GM20000 (cell line): Measurements from ENCODE around the gene BMPR1A.

ENCODE experiments used
- DNase-seq: peaks from one replicate; pipeline ENCODE4 v3.0.0; 2012; ENCODE audit warnings: low spot score
- CTCF ChIP-seq: IDR thresholded peaks from 2 replicates; pipeline ENCODE4 v1.5.1; 2012; ENCODE audit warnings: mild to moderate bottlenecking, control low read depth; ENCODE audit errors: extremely low read depth, missing control alignments

The BMPR1A gene

GRCh38 chr10:86756511-86757112, at the start of gene BMPR1A:
Gene BMPR1A (plus strand): TSS chr10:86756619. CDS start chr10:86876019, 119,400 bp downstream.
- TF ChIP-seq CTCF: no peak
- peak; percentile 56 for DNase-seq

- no peak for DNase-seq
- no peak for TF ChIP-seq CTCF
Measured at GRCh38 chr10:86706977-86707376, 49.4 kb upstream of the BMPR1A start.

- no peak for DNase-seq
- TF ChIP-seq CTCF: no peak
Measured at GRCh38 chr10:86707505-86707904, 48.9 kb upstream of the BMPR1A start.

GRCh38 chr10:86708068-86708782, 48.2 kb upstream of the BMPR1A start:
- no peak for TF ChIP-seq CTCF
- no peak for DNase-seq

- no peak for TF ChIP-seq CTCF
- no peak for DNase-seq
Measured at GRCh38 chr10:86708783-86709380, 47.5 kb upstream of the BMPR1A start.

GRCh38 chr10:86709396-86710185, 46.8 kb upstream of the BMPR1A start:
- no peak for TF ChIP-seq CTCF
- no peak for DNase-seq
